Measurements from ENCODE around the gene ORAI1. TPM values are rescaled to one million over a fixed set of nuclear protein-coding genes. Genes with fewer than 3 reads are reported as not detected.
A peak's percentile ranks its signal among the peaks of the same experiment; 100 is the strongest.
"Not testable (repeated sequence)": the region's sequence is repeated elsewhere in the genome, so short reads cannot be mapped to it uniquely, and the experiment has no call there.

Gene ORAI1
- total RNA-seq, 1 donor from 2014 or later, result 9.6 TPM

DNA sequence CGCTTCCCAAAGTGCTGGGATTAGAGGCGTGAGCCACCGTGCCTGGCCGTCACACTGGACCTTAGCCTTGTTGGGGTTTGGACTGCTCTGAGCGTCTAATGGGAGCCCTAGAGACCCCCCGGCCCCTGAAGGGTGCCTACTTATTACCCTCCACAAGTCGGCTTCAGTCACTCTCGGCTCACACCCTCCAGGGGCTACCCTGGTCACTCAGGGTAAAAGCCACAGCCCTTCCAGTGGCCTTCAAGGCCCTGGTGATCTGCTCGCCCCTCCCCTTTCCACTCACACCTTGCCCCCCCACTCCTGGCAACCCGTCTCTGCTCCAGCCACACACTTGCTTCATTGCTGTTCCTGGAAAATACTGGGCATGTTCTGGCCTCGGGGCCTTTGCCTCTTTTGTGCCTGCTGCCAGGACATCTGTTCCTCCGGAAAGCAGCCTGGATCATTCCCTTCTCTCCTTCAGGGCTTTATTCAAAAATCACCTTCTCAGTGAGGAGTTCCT, 46.7 kb downstream of the ORAI1 start:
- ATAC-seq (ENCODE audit: poor library complexity), result peak; percentile 14
- intact Hi-C loops (cut with DNase I), result no loop called here
- DNase-seq, result no peak

DNA sequence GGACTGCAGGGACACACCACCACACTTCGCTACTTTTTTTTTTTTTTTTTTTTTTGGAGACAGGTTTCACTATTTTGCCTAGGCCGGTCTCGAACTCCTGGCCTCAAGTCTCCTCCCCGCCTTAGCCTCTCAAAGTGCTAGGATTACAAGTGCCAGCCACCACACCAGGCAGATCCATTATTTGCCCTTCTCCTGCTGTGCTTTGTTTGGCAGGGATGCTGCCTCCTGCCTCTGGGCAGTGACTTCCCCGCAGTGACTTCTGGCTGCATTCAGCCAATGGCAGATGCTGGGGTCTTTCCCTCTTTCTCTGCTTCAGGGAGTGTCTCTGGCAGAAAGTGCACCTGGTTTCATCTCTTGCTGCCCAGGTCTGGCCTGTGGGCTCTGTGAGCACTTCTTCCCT, 49.9 kb downstream of the ORAI1 start:
- intact Hi-C loops (cut with DNase I), result loop anchor here (5.0 kb wide), 2 partner anchors 129 to 179 kb away; no protein-coding TSS in a partner anchor
- ATAC-seq (ENCODE audit: poor library complexity), result no peak
- no peak for DNase-seq

DNA sequence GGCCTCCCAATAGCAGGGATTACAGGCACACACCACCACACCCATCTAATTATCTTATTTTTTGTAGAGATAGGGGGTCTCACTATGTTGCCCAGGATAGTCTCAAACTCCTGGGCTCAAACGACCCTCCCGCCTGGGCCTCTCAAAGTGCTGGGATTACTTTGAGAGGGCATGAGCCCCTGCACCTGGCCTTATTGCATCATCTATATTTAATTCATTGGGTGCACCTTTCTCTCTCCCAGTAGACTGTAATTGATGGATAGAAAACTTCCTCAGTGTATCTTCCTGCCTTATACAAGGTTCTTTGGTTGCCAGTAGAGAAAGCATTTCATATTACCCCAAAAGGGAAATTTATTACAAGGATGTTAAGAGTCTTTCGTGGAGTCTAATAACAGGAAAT, 52.0 kb downstream of the ORAI1 start:
- ATAC-seq (ENCODE audit: poor library complexity) (no peak), DNase-seq (no peak)
- intact Hi-C loops (cut with DNase I), result loop anchor here (5.0 kb wide), 2 partner anchors 131 to 181 kb away; no protein-coding TSS in a partner anchor

DNA sequence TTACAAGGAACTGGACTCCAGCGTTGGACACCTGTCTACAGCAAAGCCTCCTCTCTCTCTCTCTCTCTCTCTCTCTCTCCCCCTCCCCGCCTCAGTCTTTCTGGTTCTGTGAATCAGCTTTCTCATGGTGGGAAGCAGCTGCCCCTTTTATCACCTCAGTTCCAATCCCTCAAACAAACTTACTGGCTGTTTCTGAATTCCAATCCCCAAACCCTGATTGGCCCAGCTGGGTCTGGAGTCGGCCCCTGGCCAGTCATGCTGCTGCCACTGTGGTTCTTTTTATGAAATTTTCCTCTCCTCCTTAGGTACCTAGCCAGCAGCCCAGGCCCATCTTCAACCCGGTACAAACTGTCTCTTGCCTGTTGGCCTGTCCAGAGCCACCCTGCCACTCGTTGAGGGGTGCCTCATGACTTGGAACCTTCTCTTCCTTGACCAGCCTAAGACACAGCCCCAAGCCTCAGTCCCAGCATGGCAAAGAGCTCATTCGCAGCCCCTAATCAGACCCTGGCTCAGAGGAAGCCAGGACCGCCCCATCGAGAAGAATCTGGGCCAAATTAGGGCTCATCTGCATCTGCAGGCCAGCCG, 52.5 kb downstream of the ORAI1 start:
- intact Hi-C loops (cut with DNase I), result loop anchor here (5.0 kb wide), 2 partner anchors 132 to 182 kb away; no protein-coding TSS in a partner anchor

DNA sequence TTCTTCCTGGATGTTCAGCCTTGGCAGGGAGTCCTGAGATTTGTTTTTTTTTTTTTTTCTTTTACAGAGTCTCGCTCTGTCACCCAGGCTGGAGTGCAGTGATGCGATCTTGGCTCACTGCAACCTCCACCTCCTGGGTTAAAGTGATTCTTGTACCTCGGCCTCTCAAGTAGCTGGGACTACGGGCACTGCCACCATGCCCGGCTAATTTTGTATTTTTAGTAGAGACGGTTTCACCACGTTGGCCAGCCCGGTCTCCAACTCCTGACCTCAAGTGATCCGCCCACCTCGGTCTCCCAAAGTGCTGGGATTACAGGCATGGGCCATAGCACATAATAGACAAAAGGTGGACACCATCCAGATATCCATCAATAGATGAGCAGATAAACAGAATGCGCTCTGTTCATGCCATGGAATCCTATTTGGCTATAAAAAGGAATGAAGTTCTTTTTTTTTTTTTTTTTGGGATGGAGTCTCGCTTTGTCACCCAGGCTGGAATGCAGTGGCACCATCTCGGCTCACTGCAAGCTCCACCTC, 53.4 kb downstream of the ORAI1 start:
- ATAC-seq (ENCODE audit: poor library complexity); DNase-seq: not testable (repeated sequence)
- intact Hi-C loops (cut with DNase I), result loop anchor here (5.0 kb wide), 2 partner anchors 132 to 182 kb away; no protein-coding TSS in a partner anchor

More for the DNA sequence above, 52.5 kb downstream of the ORAI1 start:
- ATAC-seq (ENCODE audit: poor library complexity) (no peak), DNase-seq (no peak)

DNA sequence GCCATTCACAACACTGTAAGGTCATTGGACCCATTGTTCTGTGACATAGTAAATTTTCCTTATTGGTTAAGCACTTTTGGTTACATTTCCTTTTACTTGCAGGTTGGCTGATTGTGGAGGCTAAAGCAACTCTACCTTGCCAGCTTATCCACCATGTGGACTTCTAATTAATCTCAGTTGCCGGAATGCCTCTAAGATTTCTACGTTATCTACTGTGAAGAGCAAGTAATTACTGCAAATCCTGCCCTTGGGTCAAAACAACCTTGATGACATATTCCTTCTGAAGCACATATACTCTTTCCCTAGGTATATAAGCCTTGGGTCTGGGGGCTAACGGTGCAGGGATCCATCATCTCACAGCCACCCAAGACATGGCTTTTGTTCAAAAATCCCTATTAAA, 62.6 kb downstream of the ORAI1 start:
- DNase-seq (no peak), ATAC-seq (ENCODE audit: poor library complexity) (no peak)
- intact Hi-C loops (cut with DNase I), result no loop called here

DNA sequence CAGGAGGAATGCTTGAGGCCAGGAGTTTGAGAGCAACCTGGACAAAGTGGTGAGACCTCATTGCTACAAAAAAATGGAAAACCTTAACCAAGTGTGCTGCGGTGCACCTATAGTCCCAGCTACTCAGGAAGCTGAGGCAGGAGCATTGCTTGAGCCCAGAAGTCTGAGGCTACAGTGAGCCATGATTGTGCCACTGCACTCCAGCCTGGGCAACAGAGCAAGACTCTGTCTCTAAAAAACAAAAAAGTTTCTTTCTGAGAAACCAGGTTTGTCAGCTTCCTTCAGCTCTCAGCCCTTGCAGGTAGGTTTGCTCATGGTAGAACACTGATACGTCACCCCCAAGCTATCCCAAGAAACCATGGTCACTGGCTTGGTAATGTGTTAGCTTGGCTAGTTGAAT, 63.1 kb downstream of the ORAI1 start:
- DNase-seq (no peak), ATAC-seq (ENCODE audit: poor library complexity) (no peak)
- intact Hi-C loops (cut with DNase I), result no loop called here

Other genes with a start within 250 kb of the ORAI1 start
- 19.2 TPM for gene RNF34, start 226.4 kb upstream of the ORAI1 start, total RNA-seq
- gene KDM2B, start 45.5 kb upstream of the ORAI1 start, total RNA-seq, result 10.3 TPM
- gene MORN3, start 43.1 kb downstream of the ORAI1 start, total RNA-seq, result 0.11 TPM
- 9.1 TPM for gene TMEM120B, start 86.2 kb downstream of the ORAI1 start, total RNA-seq
- gene RHOF, start 167.2 kb downstream of the ORAI1 start, total RNA-seq, result 41.8 TPM
- gene SETD1B, start 177.5 kb downstream of the ORAI1 start, total RNA-seq, result 8.6 TPM
- gene HPD, start 232.3 kb downstream of the ORAI1 start, total RNA-seq, result 2.7 TPM